GM23248 (cell line): ENCODE measurements around the gene EP400. TPM values are rescaled to one million over a fixed set of nuclear protein-coding genes. Genes with fewer than 3 reads are reported as not detected.

Experiments
- DNase-seq: peaks from one replicate; pipeline ENCODE4 v3.0.0-alpha.2; 2015
- H2AFZ ChIP-seq: fragments of 200-600 bp; sonication (generic); 2 replicates; pipeline ENCODE4 v1.6.1; 2016; ENCODE audit warnings: antibody characterized with exemption
- H3F3A ChIP-seq: fragments of 200-600 bp; sonication (generic); 2 replicates; pipeline ENCODE4 v1.6.1; 2016; ENCODE audit warnings: mild to moderate bottlenecking, antibody characterized with exemption, mixed run types; ENCODE audit not compliant: insufficient read depth
- H3K27ac ChIP-seq: fragments of 200-600 bp; sonication (generic); 2 replicates; pipeline ENCODE4 v1.5.1; 2016; ENCODE audit warnings: mild to moderate bottlenecking
- H3K27me3 ChIP-seq: fragments of 200-600 bp; sonication (generic); replicated peaks from 2 replicates; pipeline ENCODE4 v1.6.1; 2016; ENCODE audit warnings: mild to moderate bottlenecking; ENCODE audit not compliant: insufficient read depth
- H3K36me3 ChIP-seq: fragments of 200-600 bp; sonication (generic); 2 replicates; pipeline ENCODE4 v1.6.1; 2016; ENCODE audit warnings: low read depth, mild to moderate bottlenecking
- H3K4me1 ChIP-seq: fragments of 200-600 bp; sonication (generic); 2 replicates; pipeline ENCODE4 v1.6.1; 2016; ENCODE audit warnings: mild to moderate bottlenecking; ENCODE audit not compliant: insufficient read depth
- H3K4me2 ChIP-seq: fragments of 200-600 bp; sonication (generic); one replicate; pipeline ENCODE4 v1.6.1; 2016; ENCODE audit warnings: mild to moderate bottlenecking; ENCODE audit not compliant: unreplicated experiment
- H3K4me3 ChIP-seq: fragments of 200-600 bp; sonication (generic); 2 replicates; pipeline ENCODE4 v1.5.1; 2016; ENCODE audit warnings: mild to moderate bottlenecking
- H3K79me2 ChIP-seq: fragments of 200-600 bp; sonication (generic); 2 replicates; pipeline ENCODE4 v1.6.1; 2016; ENCODE audit warnings: mild to moderate bottlenecking; ENCODE audit not compliant: insufficient read depth
- H3K9ac ChIP-seq: fragments of 200-600 bp; sonication (generic); 2 replicates; pipeline ENCODE4 v1.6.1; 2016; ENCODE audit warnings: mild to moderate bottlenecking
- H3K9me2 ChIP-seq: fragments of 200-600 bp; sonication (generic); 2 replicates; pipeline ENCODE4 v1.6.1; 2016; ENCODE audit warnings: mixed run types, mild to moderate bottlenecking, moderate library complexity; ENCODE audit not compliant: insufficient read depth
- H3K9me3 ChIP-seq: fragments of 200-600 bp; sonication (generic); one replicate; pipeline ENCODE4 v1.6.1; 2017; ENCODE audit warnings: low read depth
- H4K20me1 ChIP-seq: fragments of 200-600 bp; sonication (generic); 2 replicates; pipeline ENCODE4 v1.6.0; 2016; ENCODE audit not compliant: insufficient read depth
- EZH2 ChIP-seq: fragments of 200-600 bp; sonication (generic); IDR thresholded peaks from 2 replicates; pipeline ENCODE4 v1.6.1; 2018; ENCODE audit warnings: antibody characterized with exemption, mild to moderate bottlenecking; ENCODE audit not compliant: insufficient read depth, poor library complexity, severe bottlenecking
- EZH2phosphoT487 ChIP-seq: fragments of 200-600 bp; sonication (generic); IDR thresholded peaks from 2 replicates; pipeline ENCODE4 v1.6.1; 2018; ENCODE audit warnings: antibody characterized with exemption, moderate library complexity, mild to moderate bottlenecking, low read depth; ENCODE audit not compliant: insufficient read depth
- WGBS, 2 experiments: methylation state at CpG; one replicate each; pipeline ENCODE4 v1.1.6; 2015 to 2017; ENCODE audit warnings: low lambda C conversion rate in 2 of 2, low coverage in 1 of 2; ENCODE audit errors: missing lambda C conversion rate in 2 of 2; 5-methylcytosine and 5-hydroxymethylcytosine counted together
- in situ Hi-C: fragments of 300-500 bp; cut with MboI; formaldehyde crosslinking; loops from 2 replicates; pipeline ENCODE4 v1.15.0; 2020
- polyA plus RNA-seq: library from polyadenylated mRNA; unstranded; fragments of >200 nt; fragmentation: Nextera tagmentation; extraction: Ambion mirVana; gene quantifications from 2 replicates; pipeline ENCODE4 v1.2.1, GENCODE V29; 2016
- total RNA-seq: library from RNA; depleted of rRNA; stranded (reverse); fragments of >200 nt; shearing (Covaris generic); gene quantifications from 2 replicates; pipeline ENCODE4 v1.2.3, GENCODE V29; 2014

EP400 gene
- total and polyA plus RNA-seq, 2 experiments from 2014 or later: 8.6 to 9.4 TPM

GRCh38 chr12:132118876-132119275 lies 169.1 kb downstream of the EP400 start:
- 95 to 99% methylated on average over 21 to 22 of the region's 22 CpGs for WGBS, 2 experiments
- H2AFZ ChIP-seq: no peak overlapping the region
- peaks cover 45% of the 10 kb centered on the region for H3K36me3 ChIP-seq
- TF ChIP-seq EZH2phosphoT487 (no peak), EZH2 (no peak)
- in situ Hi-C loops: no loop called here
- no peak overlapping the region for H3K4me2 ChIP-seq
- no peaks in the 10 kb centered on the region for H3K4me1 ChIP-seq
- H3K9ac ChIP-seq: no peak overlapping the region
- DNase-seq: no peak
- no peaks in the 10 kb centered on the region for H3K9me2 ChIP-seq
- H3K9me3 ChIP-seq: no peaks in the 10 kb centered on the region
- no peaks in the 10 kb centered on the region for H3K79me2 ChIP-seq
- no peak overlapping the region for H3K4me3 ChIP-seq
- H3K27me3 ChIP-seq: no peaks in the 10 kb centered on the region
- H3K27ac ChIP-seq: no peak overlapping the region
- no peaks in the 10 kb centered on the region for H4K20me1 ChIP-seq
- no peaks in the 10 kb centered on the region for H3F3A ChIP-seq

- H3K27me3 ChIP-seq: no peaks in the 10 kb centered on the region
- no peak for DNase-seq
- in situ Hi-C loops: no loop called here
- no peaks in the 10 kb centered on the region for H3F3A ChIP-seq
- no peaks in the 10 kb centered on the region for H4K20me1 ChIP-seq
- no peak overlapping the region for H3K4me2 ChIP-seq
- peaks cover 48% of the 10 kb centered on the region for H3K36me3 ChIP-seq
- H3K79me2 ChIP-seq: no peaks in the 10 kb centered on the region
- TF ChIP-seq EZH2phosphoT487: no peak
- TF ChIP-seq EZH2: no peak
- no peaks in the 10 kb centered on the region for H3K4me1 ChIP-seq
- WGBS, 2 experiments: 95 to 96% methylated on average over 14 of the region's 14 CpGs
- H3K9ac ChIP-seq: no peak overlapping the region
- no peak overlapping the region for H2AFZ ChIP-seq
- H3K9me3 ChIP-seq: no peaks in the 10 kb centered on the region
- H3K27ac ChIP-seq: no peak overlapping the region
- no peaks in the 10 kb centered on the region for H3K9me2 ChIP-seq
- H3K4me3 ChIP-seq: no peak overlapping the region
Observed at GRCh38 chr12:132121283-132121682, 171.5 kb downstream of the EP400 start.

GRCh38 chr12:132123970-132124765 lies 174.4 kb downstream of the EP400 start:
- WGBS, 2 experiments: 96 to 98% methylated on average over 12 of the region's 12 CpGs
- Histone ChIP-seq H3K27ac (no peak overlapping the region), H3K79me2 (no peaks in the 10 kb centered on the region), H3F3A (0 out of 2 replicates have a peak, but pooled peaks cover 13% of the 10 kb centered on the region), H3K4me2 (no peak overlapping the region), H3K4me1 (no peaks in the 10 kb centered on the region), H2AFZ (no peak overlapping the region), H3K36me3 (peaks cover 66% of the 10 kb centered on the region), H3K9me2 (no peaks in the 10 kb centered on the region), H3K4me3 (no peak overlapping the region), H3K9ac (no peak overlapping the region), H3K27me3 (no peaks in the 10 kb centered on the region), H3K9me3 (no peaks in the 10 kb centered on the region), H4K20me1 (no peaks in the 10 kb centered on the region)
- no peak for DNase-seq
- TF ChIP-seq EZH2phosphoT487: no peak
- no peak for TF ChIP-seq EZH2
- in situ Hi-C loops: no loop called here

GRCh38 chr12:132124766-132125425 lies 175.2 kb downstream of the EP400 start:
- Histone ChIP-seq H2AFZ (no peak overlapping the region), H3K79me2 (no peaks in the 10 kb centered on the region), H3K4me3 (no peak overlapping the region), H3K27ac (no peak overlapping the region), H3K9me3 (no peaks in the 10 kb centered on the region), H4K20me1 (no peaks in the 10 kb centered on the region), H3K4me2 (no peak overlapping the region), H3K9ac (no peak overlapping the region), H3K4me1 (no peaks in the 10 kb centered on the region), H3K36me3 (peaks cover 72% of the 10 kb centered on the region), H3F3A (0 out of 2 replicates have a peak, but pooled peaks cover 14% of the 10 kb centered on the region), H3K9me2 (no peaks in the 10 kb centered on the region), H3K27me3 (no peaks in the 10 kb centered on the region)
- in situ Hi-C loops: no loop called here
- no peak for TF ChIP-seq EZH2
- no peak for TF ChIP-seq EZH2phosphoT487
- DNase-seq: no peak
- WGBS, 2 experiments: 98 to 99% methylated on average over 19 of the region's 19 CpGs
